Measurements from ENCODE around the gene RAI1.

DNA sequence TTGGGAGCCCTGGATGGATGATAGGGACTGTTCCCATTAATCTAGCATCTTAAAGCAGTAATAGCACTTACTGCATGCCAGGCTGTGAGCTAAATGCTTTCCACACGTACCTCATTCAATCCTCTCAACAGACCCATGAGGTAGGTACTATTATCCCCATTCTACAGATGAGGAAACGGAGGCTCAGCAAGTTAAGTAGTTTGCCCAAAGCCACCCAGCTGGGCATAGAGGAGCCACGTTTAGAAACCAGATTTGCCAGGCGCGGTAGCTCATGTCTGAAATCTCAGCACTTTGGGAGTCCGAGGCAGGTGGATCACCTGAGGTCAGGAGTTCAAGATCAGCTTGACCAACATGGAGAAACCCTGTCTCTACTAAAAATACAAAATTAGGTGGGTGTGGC is 2.0 kb upstream of the RAI1 start:
- TF ChIP-seq, protein P1, sequence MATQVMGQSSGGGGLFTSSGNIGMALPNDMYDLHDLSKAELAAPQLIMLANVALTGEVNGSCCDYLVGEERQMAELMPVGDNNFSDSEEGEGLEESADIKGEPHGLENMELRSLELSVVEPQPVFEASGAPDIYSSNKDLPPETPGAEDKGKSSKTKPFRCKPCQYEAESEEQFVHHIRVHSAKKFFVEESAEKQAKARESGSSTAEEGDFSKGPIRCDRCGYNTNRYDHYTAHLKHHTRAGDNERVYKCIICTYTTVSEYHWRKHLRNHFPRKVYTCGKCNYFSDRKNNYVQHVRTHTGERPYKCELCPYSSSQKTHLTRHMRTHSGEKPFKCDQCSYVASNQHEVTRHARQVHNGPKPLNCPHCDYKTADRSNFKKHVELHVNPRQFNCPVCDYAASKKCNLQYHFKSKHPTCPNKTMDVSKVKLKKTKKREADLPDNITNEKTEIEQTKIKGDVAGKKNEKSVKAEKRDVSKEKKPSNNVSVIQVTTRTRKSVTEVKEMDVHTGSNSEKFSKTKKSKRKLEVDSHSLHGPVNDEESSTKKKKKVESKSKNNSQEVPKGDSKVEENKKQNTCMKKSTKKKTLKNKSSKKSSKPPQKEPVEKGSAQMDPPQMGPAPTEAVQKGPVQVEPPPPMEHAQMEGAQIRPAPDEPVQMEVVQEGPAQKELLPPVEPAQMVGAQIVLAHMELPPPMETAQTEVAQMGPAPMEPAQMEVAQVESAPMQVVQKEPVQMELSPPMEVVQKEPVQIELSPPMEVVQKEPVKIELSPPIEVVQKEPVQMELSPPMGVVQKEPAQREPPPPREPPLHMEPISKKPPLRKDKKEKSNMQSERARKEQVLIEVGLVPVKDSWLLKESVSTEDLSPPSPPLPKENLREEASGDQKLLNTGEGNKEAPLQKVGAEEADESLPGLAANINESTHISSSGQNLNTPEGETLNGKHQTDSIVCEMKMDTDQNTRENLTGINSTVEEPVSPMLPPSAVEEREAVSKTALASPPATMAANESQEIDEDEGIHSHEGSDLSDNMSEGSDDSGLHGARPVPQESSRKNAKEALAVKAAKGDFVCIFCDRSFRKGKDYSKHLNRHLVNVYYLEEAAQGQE (IDR thresholded peaks at IDR 0.05; ENCODE audit: unreplicated experiment): no peak
- TF ChIP-seq, protein P2, sequence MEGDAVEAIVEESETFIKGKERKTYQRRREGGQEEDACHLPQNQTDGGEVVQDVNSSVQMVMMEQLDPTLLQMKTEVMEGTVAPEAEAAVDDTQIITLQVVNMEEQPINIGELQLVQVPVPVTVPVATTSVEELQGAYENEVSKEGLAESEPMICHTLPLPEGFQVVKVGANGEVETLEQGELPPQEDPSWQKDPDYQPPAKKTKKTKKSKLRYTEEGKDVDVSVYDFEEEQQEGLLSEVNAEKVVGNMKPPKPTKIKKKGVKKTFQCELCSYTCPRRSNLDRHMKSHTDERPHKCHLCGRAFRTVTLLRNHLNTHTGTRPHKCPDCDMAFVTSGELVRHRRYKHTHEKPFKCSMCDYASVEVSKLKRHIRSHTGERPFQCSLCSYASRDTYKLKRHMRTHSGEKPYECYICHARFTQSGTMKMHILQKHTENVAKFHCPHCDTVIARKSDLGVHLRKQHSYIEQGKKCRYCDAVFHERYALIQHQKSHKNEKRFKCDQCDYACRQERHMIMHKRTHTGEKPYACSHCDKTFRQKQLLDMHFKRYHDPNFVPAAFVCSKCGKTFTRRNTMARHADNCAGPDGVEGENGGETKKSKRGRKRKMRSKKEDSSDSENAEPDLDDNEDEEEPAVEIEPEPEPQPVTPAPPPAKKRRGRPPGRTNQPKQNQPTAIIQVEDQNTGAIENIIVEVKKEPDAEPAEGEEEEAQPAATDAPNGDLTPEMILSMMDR (conservative IDR thresholded peaks at IDR 0.05; ENCODE audit: low read depth in 2 of 2): no peak
- TF ChIP-seq JUNB (IDR thresholded peaks at IDR 0.05; ENCODE audit: unreplicated experiment) (no peak), NANOG (IDR thresholded peaks at IDR 0.05; ENCODE audit: borderline replicate concordance) (no peak), EZH2 (IDR thresholded peaks at IDR 0.05; ENCODE audit: low read depth, unreplicated experiment) (no peak)
- TF ChIP-seq, protein P3, sequence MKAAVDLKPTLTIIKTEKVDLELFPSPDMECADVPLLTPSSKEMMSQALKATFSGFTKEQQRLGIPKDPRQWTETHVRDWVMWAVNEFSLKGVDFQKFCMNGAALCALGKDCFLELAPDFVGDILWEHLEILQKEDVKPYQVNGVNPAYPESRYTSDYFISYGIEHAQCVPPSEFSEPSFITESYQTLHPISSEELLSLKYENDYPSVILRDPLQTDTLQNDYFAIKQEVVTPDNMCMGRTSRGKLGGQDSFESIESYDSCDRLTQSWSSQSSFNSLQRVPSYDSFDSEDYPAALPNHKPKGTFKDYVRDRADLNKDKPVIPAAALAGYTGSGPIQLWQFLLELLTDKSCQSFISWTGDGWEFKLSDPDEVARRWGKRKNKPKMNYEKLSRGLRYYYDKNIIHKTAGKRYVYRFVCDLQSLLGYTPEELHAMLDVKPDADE (IDR thresholded peaks at IDR 0.05): no peak

Data from GM23338 (cell line).